ENCODE results near the gene PDGFB. TPM values are rescaled to one million over a fixed set of nuclear protein-coding genes. Genes with fewer than 3 reads are reported as not detected.

Gene PDGFB
- total RNA-seq, 1 experiment from 2014 or later, result 78.0 TPM

DNA sequence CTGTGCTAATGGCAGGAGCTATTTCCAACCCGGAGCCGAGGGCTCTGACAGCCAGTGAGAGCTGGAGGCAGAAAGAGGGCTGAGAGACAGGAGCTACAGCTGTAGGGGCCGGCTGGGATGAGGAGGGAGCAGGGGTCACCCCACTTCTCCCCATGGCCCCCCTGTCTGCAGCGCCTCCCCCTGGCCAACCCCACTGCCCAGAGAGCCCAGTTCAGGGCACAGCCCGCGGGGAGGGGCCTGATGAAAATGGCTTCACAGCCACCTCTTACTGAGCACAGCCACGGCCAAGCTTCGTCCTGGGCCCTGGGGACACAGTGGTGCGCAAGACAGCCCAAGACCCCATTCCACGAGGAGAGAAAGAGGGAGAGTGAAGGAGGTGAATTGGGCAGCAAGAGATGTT lies 46.7 kb upstream of the PDGFB start:
- Histone ChIP-seq H3K27ac (ENCODE audit: low read length) (peak overlapping the region; percentile 72), H3K36me3 (ENCODE audit: control insufficient read depth, insufficient read depth, low read length) (no peaks in the 10 kb centered on the region), H3K9me3 (ENCODE audit: control insufficient read depth, insufficient read depth, low read depth, low read length) (no peaks in the 10 kb centered on the region), H3K4me3 (ENCODE audit: low read depth in 2 of 2, low read length in 2 of 2) (no peak overlapping the region), H3K27me3 (ENCODE audit: control insufficient read depth, insufficient read depth, low read length) (no peaks in the 10 kb centered on the region), H3K4me1 (ENCODE audit: control insufficient read depth, insufficient read depth, low read length) (peaks cover 62% of the 10 kb centered on the region)
- in situ Hi-C loops (cut with HindIII; ENCODE audit: low pct_unique_long_range_greater_than_20kb, low sequenced_read_pairs) (no loop called here), intact Hi-C loops (cut with micrococcal nuclease; ENCODE audit: unreplicated experiment) (loop anchor here (5.0 kb wide), 1 partner anchor 34 kb away; no protein-coding TSS in a partner anchor)
- TF ChIP-seq SIN3A (IDR thresholded peaks at IDR 0.05; ENCODE audit: borderline replicate concordance, insufficient read depth, low read depth, low read length) (no peak), POLR2AphosphoS5 (IDR thresholded peaks at IDR 0.05; ENCODE audit: low read depth, low read length) (no peak), TCF7L2 (IDR thresholded peaks at IDR 0.05; ENCODE audit: low read depth, low read length) (no peak)
- TF ChIP-seq, protein P1, sequence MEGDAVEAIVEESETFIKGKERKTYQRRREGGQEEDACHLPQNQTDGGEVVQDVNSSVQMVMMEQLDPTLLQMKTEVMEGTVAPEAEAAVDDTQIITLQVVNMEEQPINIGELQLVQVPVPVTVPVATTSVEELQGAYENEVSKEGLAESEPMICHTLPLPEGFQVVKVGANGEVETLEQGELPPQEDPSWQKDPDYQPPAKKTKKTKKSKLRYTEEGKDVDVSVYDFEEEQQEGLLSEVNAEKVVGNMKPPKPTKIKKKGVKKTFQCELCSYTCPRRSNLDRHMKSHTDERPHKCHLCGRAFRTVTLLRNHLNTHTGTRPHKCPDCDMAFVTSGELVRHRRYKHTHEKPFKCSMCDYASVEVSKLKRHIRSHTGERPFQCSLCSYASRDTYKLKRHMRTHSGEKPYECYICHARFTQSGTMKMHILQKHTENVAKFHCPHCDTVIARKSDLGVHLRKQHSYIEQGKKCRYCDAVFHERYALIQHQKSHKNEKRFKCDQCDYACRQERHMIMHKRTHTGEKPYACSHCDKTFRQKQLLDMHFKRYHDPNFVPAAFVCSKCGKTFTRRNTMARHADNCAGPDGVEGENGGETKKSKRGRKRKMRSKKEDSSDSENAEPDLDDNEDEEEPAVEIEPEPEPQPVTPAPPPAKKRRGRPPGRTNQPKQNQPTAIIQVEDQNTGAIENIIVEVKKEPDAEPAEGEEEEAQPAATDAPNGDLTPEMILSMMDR (IDR thresholded peaks at IDR 0.05), result no peak; the same call in 1 of the 2 replicates
- TF ChIP-seq, protein P2, sequence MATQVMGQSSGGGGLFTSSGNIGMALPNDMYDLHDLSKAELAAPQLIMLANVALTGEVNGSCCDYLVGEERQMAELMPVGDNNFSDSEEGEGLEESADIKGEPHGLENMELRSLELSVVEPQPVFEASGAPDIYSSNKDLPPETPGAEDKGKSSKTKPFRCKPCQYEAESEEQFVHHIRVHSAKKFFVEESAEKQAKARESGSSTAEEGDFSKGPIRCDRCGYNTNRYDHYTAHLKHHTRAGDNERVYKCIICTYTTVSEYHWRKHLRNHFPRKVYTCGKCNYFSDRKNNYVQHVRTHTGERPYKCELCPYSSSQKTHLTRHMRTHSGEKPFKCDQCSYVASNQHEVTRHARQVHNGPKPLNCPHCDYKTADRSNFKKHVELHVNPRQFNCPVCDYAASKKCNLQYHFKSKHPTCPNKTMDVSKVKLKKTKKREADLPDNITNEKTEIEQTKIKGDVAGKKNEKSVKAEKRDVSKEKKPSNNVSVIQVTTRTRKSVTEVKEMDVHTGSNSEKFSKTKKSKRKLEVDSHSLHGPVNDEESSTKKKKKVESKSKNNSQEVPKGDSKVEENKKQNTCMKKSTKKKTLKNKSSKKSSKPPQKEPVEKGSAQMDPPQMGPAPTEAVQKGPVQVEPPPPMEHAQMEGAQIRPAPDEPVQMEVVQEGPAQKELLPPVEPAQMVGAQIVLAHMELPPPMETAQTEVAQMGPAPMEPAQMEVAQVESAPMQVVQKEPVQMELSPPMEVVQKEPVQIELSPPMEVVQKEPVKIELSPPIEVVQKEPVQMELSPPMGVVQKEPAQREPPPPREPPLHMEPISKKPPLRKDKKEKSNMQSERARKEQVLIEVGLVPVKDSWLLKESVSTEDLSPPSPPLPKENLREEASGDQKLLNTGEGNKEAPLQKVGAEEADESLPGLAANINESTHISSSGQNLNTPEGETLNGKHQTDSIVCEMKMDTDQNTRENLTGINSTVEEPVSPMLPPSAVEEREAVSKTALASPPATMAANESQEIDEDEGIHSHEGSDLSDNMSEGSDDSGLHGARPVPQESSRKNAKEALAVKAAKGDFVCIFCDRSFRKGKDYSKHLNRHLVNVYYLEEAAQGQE (IDR thresholded peaks at IDR 0.05; ENCODE audit: insufficient read depth in 1 of 2, low read depth in 2 of 2, low read length in 1 of 2), result no peak
- ATAC-seq (0 out of 2 replicates have a peak, but pooled peaks have one; percentile 9), DNase-seq (ENCODE audit: low read depth, low spot score) (no peak)
- ChIA-PET POLR2A (interaction anchor here (0.6 kb wide), 1 partner anchor 457 kb away, joined by 4 read pairs; no protein-coding TSS in a partner anchor), CTCF (no interaction called here)
- no TSS peak for BruUV-seq (replicated peaks)

DNA sequence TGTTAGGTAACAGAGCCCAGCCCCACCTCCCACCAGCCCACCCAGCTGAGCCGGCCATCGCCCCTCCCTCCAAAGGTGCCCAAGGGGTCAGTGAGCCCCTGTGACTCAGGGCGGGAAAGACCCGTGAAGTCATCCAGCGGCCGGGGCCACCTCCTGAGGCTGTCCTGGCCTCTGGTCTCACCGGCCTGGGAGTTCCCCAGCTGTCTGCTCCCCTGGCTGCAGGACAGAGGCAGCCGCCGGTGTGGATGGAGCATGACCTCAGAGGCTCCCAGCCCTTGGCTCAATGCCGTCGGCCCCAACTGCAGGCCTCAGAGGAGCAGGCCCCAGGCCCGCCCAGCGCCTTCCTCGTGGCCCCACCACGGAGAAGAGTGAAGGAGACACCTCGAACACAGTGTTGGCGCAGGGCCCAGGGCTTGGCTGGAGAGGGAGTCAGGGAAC lies 46.0 kb upstream of the PDGFB start:
- TF ChIP-seq POLR2AphosphoS5 (IDR thresholded peaks at IDR 0.05; ENCODE audit: low read depth, low read length), result peak; percentile 22; the same call in 1 of the 2 replicates
- TF ChIP-seq, protein P1 (IDR thresholded peaks at IDR 0.05), result no peak
- TF ChIP-seq TCF7L2 (IDR thresholded peaks at IDR 0.05; ENCODE audit: low read depth, low read length), result peak; percentile 85
- no peak for DNase-seq (ENCODE audit: low read depth, low spot score)
- Histone ChIP-seq H3K27ac (ENCODE audit: low read length) (peak overlapping the region; percentile 72), H3K4me3 (ENCODE audit: low read depth in 2 of 2, low read length in 2 of 2) (no peak overlapping the region), H3K27me3 (ENCODE audit: control insufficient read depth, insufficient read depth, low read length) (no peaks in the 10 kb centered on the region), H3K4me1 (ENCODE audit: control insufficient read depth, insufficient read depth, low read length) (peaks cover 64% of the 10 kb centered on the region), H3K9me3 (ENCODE audit: control insufficient read depth, insufficient read depth, low read depth, low read length) (no peaks in the 10 kb centered on the region), H3K36me3 (ENCODE audit: control insufficient read depth, insufficient read depth, low read length) (no peaks in the 10 kb centered on the region)
- ChIA-PET CTCF (interaction anchor here (0.8 kb wide), 1 partner anchor 117 kb away, joined by 3 read pairs; no protein-coding TSS in a partner anchor), POLR2A (interaction anchor here (0.6 kb wide), 2 partner anchors 107 to 456 kb away, joined by 4 read pairs; no protein-coding TSS in a partner anchor)
- in situ Hi-C loops (cut with HindIII; ENCODE audit: low pct_unique_long_range_greater_than_20kb, low sequenced_read_pairs), result no loop called here
- peak; percentile 77 for ATAC-seq
- intact Hi-C loops (cut with micrococcal nuclease; ENCODE audit: unreplicated experiment), result loop anchor here (5.0 kb wide), 1 partner anchor 33 kb away; no protein-coding TSS in a partner anchor
- no TSS peak for BruUV-seq (replicated peaks)
